Measurements from ENCODE around the gene LYAR.

LYAR gene

GRCh38 chr4:4269856-4270255, 20.1 kb downstream of the LYAR start:
- Histone ChIP-seq H3K27ac (ENCODE audit: low read depth, low read length, poor library complexity, severe bottlenecking) (no peak overlapping the region), H3K4me1 (ENCODE audit: insufficient read depth, low read length, severe bottlenecking) (no peaks in the 10 kb centered on the region), H2AFZ (ENCODE audit: low read length) (no peak overlapping the region), H3K4me3 (ENCODE audit: low read depth, low read length, poor library complexity, severe bottlenecking) (no peak overlapping the region), H4K20me1 (ENCODE audit: insufficient read depth, low read length) (no peaks in the 10 kb centered on the region), H3K9ac (ENCODE audit: low read length) (no peak overlapping the region), H3K27me3 (ENCODE audit: insufficient read depth, low read length) (no peaks in the 10 kb centered on the region), H3K9me2 (ENCODE audit: low read depth, low read length) (no peaks in the 10 kb centered on the region), H3K4me2 (ENCODE audit: low read length) (no peak overlapping the region), H3K79me2 (ENCODE audit: insufficient read depth, low read length) (no peaks in the 10 kb centered on the region), H3K9me3 (ENCODE audit: low read length) (no peaks in the 10 kb centered on the region), H3F3A (ENCODE audit: insufficient read depth, low read length) (no peaks in the 10 kb centered on the region), H3K36me3 (ENCODE audit: insufficient read depth, low read length) (peaks cover 55% of the 10 kb centered on the region)
- TF ChIP-seq EZH2 (IDR thresholded peaks at IDR 0.05; ENCODE audit: borderline replicate concordance, low read length) (no peak), CTCF (IDR thresholded peaks at IDR 0.05; ENCODE audit: low read length) (no peak)

DNA sequence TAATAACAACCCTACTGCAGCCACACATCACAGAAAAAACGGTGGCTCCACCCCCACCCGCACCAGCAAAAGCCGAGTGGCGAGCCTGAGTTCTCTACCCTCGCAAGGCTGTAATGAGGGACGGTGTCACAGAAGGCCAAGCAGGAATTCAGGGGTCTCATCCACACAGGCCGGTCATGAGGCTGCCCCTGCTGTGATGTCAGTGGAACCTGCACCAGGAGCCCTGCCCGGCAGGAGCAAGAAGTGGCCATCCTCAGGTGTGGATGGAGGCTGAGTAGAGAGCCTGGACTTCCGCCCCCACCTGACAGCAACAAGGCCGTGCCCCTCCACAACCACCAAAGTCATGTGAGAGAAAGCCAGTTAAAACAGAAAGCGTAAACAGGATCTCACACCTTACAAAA, 20.6 kb downstream of the LYAR start:
- Histone ChIP-seq H3K9me2 (ENCODE audit: low read depth, low read length) (no peaks in the 10 kb centered on the region), H3K4me1 (ENCODE audit: insufficient read depth, low read length, severe bottlenecking) (no peaks in the 10 kb centered on the region), H3K4me3 (ENCODE audit: low read depth, low read length, poor library complexity, severe bottlenecking) (no peak overlapping the region), H3K4me2 (ENCODE audit: low read length) (no peak overlapping the region), H4K20me1 (ENCODE audit: insufficient read depth, low read length) (no peaks in the 10 kb centered on the region), H3K9me3 (ENCODE audit: low read length) (no peaks in the 10 kb centered on the region), H3K27me3 (ENCODE audit: insufficient read depth, low read length) (no peaks in the 10 kb centered on the region), H3F3A (ENCODE audit: insufficient read depth, low read length) (no peaks in the 10 kb centered on the region), H2AFZ (ENCODE audit: low read length) (no peak overlapping the region), H3K79me2 (ENCODE audit: insufficient read depth, low read length) (no peaks in the 10 kb centered on the region), H3K27ac (ENCODE audit: low read depth, low read length, poor library complexity, severe bottlenecking) (no peak overlapping the region), H3K36me3 (ENCODE audit: insufficient read depth, low read length) (peaks cover 50% of the 10 kb centered on the region), H3K9ac (ENCODE audit: low read length) (no peak overlapping the region)
- TF ChIP-seq EZH2 (IDR thresholded peaks at IDR 0.05; ENCODE audit: borderline replicate concordance, low read length), result no peak
- no peak for TF ChIP-seq CTCF (IDR thresholded peaks at IDR 0.05; ENCODE audit: low read length)

GRCh38 chr4:4268776-4269175, 21.2 kb downstream of the LYAR start:
- Histone ChIP-seq H3K27me3 (ENCODE audit: insufficient read depth, low read length) (no peaks in the 10 kb centered on the region), H3K36me3 (ENCODE audit: insufficient read depth, low read length) (peaks cover 49% of the 10 kb centered on the region), H4K20me1 (ENCODE audit: insufficient read depth, low read length) (no peaks in the 10 kb centered on the region), H3K79me2 (ENCODE audit: insufficient read depth, low read length) (no peaks in the 10 kb centered on the region), H3K9me2 (ENCODE audit: low read depth, low read length) (no peaks in the 10 kb centered on the region), H3K9ac (ENCODE audit: low read length) (no peak overlapping the region), H2AFZ (ENCODE audit: low read length) (no peak overlapping the region), H3K4me2 (ENCODE audit: low read length) (no peak overlapping the region), H3K27ac (ENCODE audit: low read depth, low read length, poor library complexity, severe bottlenecking) (no peak overlapping the region), H3K9me3 (ENCODE audit: low read length) (no peaks in the 10 kb centered on the region), H3F3A (ENCODE audit: insufficient read depth, low read length) (no peaks in the 10 kb centered on the region), H3K4me3 (ENCODE audit: low read depth, low read length, poor library complexity, severe bottlenecking) (no peak overlapping the region), H3K4me1 (ENCODE audit: insufficient read depth, low read length, severe bottlenecking) (no peaks in the 10 kb centered on the region)
- TF ChIP-seq CTCF (IDR thresholded peaks at IDR 0.05; ENCODE audit: low read length) (no peak), EZH2 (IDR thresholded peaks at IDR 0.05; ENCODE audit: borderline replicate concordance, low read length) (no peak)

Data from OCI-LY1 (cell line).